HEK293 (cell line): ENCODE data around the gene MICU1.

Source experiments
- GLI2 ChIP-seq: fragments of 450-650 bp; formaldehyde crosslinking; IDR thresholded peaks from 2 replicates; pipeline ENCODE4; 2017; ENCODE audit warnings: missing biosample characterization, missing genetic modification characterization, low read depth, borderline replicate concordance
- HOXA7 ChIP-seq: sonication (generic); formaldehyde crosslinking; IDR thresholded peaks from 2 replicates; pipeline ENCODE4 v1.8.1; 2022; ENCODE audit warnings: missing genetic modification reagents, borderline replicate concordance
- INSM2 ChIP-seq: fragments of 450-650 bp; formaldehyde crosslinking; IDR thresholded peaks from 2 replicates; pipeline ENCODE4 v1.5.1; 2016; ENCODE audit warnings: missing biosample characterization, missing genetic modification characterization
- KLF10 ChIP-seq: fragments of 450-650 bp; IDR thresholded peaks from 2 replicates; pipeline ENCODE4 v1.5.1; 2018; ENCODE audit warnings: missing biosample characterization, mild to moderate bottlenecking, missing genetic modification characterization
- KLF7 ChIP-seq: fragments of 450-650 bp; formaldehyde crosslinking; IDR thresholded peaks from 2 replicates; pipeline ENCODE4 v1.5.1; 2016; ENCODE audit warnings: missing biosample characterization, missing genetic modification characterization, borderline replicate concordance
- KLF9 ChIP-seq: fragments of 450-650 bp; formaldehyde crosslinking; IDR thresholded peaks from 2 replicates; pipeline ENCODE4 v1.5.1; 2016; ENCODE audit warnings: missing biosample characterization, missing genetic modification characterization, low read depth
- SP3 ChIP-seq: fragments of 450-650 bp; formaldehyde crosslinking; IDR thresholded peaks from 2 replicates; pipeline ENCODE4 v1.5.1; 2016; ENCODE audit warnings: missing biosample characterization, missing genetic modification characterization
- TRIM28 ChIP-seq: IDR thresholded peaks from 2 replicates; pipeline ENCODE4 v1.6.1; 2011; ENCODE audit warnings: low read length, control low read depth, borderline replicate concordance
- WT1 ChIP-seq: fragments of 450-650 bp; formaldehyde crosslinking; IDR thresholded peaks from 2 replicates; pipeline ENCODE4 v1.5.1; 2016; ENCODE audit warnings: missing biosample characterization, missing genetic modification characterization
- YY2 ChIP-seq: fragments of 450-650 bp; formaldehyde crosslinking; IDR thresholded peaks from 2 replicates; pipeline ENCODE4 v1.5.1; 2016; ENCODE audit warnings: missing biosample characterization, missing genetic modification characterization
- ZBTB11 ChIP-seq: fragments of 450-650 bp; formaldehyde crosslinking; conservative IDR thresholded peaks from 2 replicates; pipeline ENCODE4 v1.5.1; 2016; ENCODE audit warnings: low read depth, missing biosample characterization, missing genetic modification characterization
- ZBTB26 ChIP-seq: fragments of 450-650 bp; formaldehyde crosslinking; optimal IDR thresholded peaks from 2 replicates; pipeline ENCODE3; 2016; ENCODE audit warnings: missing biosample characterization, mild to moderate bottlenecking, missing genetic modification characterization
- ZBTB49 ChIP-seq: fragments of 450-650 bp; formaldehyde crosslinking; IDR thresholded peaks from 2 replicates; pipeline ENCODE4 v1.5.1; 2016; ENCODE audit warnings: missing biosample characterization, missing genetic modification characterization, low read depth
- ZBTB7A ChIP-seq: fragments of 450-650 bp; formaldehyde crosslinking; IDR thresholded peaks from 2 replicates; pipeline ENCODE4 v1.5.1; 2016; ENCODE audit warnings: low read depth, missing biosample characterization, missing genetic modification characterization
- ZNF10 ChIP-seq: fragments of 450-650 bp; formaldehyde crosslinking; IDR thresholded peaks from 2 replicates; pipeline ENCODE4 v1.5.1; 2017; ENCODE audit warnings: missing biosample characterization, missing genetic modification characterization
- ZNF146 ChIP-seq: fragments of 450-650 bp; formaldehyde crosslinking; IDR thresholded peaks from 2 replicates; pipeline ENCODE4 v1.5.1; 2016; ENCODE audit warnings: missing biosample characterization, missing genetic modification characterization
- ZNF18 ChIP-seq: fragments of 450-650 bp; formaldehyde crosslinking; IDR thresholded peaks from 2 replicates; pipeline ENCODE4 v1.5.1; 2016; ENCODE audit warnings: missing biosample characterization, missing genetic modification characterization
- ZNF19 ChIP-seq: fragments of 450-650 bp; formaldehyde crosslinking; IDR thresholded peaks from 2 replicates; pipeline ENCODE4; 2016; ENCODE audit warnings: missing biosample characterization, missing genetic modification characterization, low read depth
- ZNF221 ChIP-seq: fragments of 450-650 bp; formaldehyde crosslinking; IDR thresholded peaks from 2 replicates; pipeline ENCODE4 v1.5.1; 2017; ENCODE audit warnings: missing biosample characterization, missing genetic modification characterization, borderline replicate concordance
- ZNF23 ChIP-seq: fragments of 450-650 bp; formaldehyde crosslinking; IDR thresholded peaks from 2 replicates; pipeline ENCODE4 v1.5.1; 2016; ENCODE audit warnings: missing biosample characterization, missing genetic modification characterization, borderline replicate concordance
- ZNF366 ChIP-seq: fragments of 450-650 bp; formaldehyde crosslinking; conservative IDR thresholded peaks from 2 replicates; pipeline ENCODE4 v1.5.1; 2016; ENCODE audit warnings: missing biosample characterization, missing genetic modification characterization
- ZNF514 ChIP-seq: fragments of 450-650 bp; formaldehyde crosslinking; IDR thresholded peaks from 2 replicates; pipeline ENCODE4 v1.5.1; 2016; ENCODE audit warnings: missing biosample characterization, missing genetic modification characterization
- ZNF544 ChIP-seq: fragments of 450-650 bp; formaldehyde crosslinking; IDR thresholded peaks from 2 replicates; pipeline ENCODE4 v1.5.0; 2017; ENCODE audit warnings: missing biosample characterization, missing genetic modification characterization
- ZNF558 ChIP-seq: fragments of 450-650 bp; formaldehyde crosslinking; IDR thresholded peaks from 2 replicates; pipeline ENCODE4 v1.5.1; 2016; ENCODE audit warnings: missing biosample characterization, missing genetic modification characterization
- ZNF629 ChIP-seq: fragments of 450-650 bp; formaldehyde crosslinking; IDR thresholded peaks from 2 replicates; pipeline ENCODE4 v1.5.1; 2017; ENCODE audit warnings: missing biosample characterization, missing genetic modification characterization
- ZNF664 ChIP-seq: fragments of 450-650 bp; formaldehyde crosslinking; IDR thresholded peaks from 2 replicates; pipeline ENCODE4 v1.5.1; 2016; ENCODE audit warnings: missing biosample characterization, missing genetic modification characterization
- ZNF701 ChIP-seq: fragments of 450-650 bp; formaldehyde crosslinking; IDR thresholded peaks from 2 replicates; pipeline ENCODE4 v1.5.1; 2016; ENCODE audit warnings: missing biosample characterization, missing genetic modification characterization
- ZNF707 ChIP-seq: fragments of 450-650 bp; formaldehyde crosslinking; IDR thresholded peaks from 2 replicates; pipeline ENCODE4 v1.5.1; 2016; ENCODE audit warnings: missing biosample characterization, missing genetic modification characterization
- ZNF830 ChIP-seq: fragments of 450-650 bp; IDR thresholded peaks from 2 replicates; pipeline ENCODE4 v1.5.0; 2018; ENCODE audit warnings: missing biosample characterization, missing genetic modification characterization, low read depth, mild to moderate bottlenecking, moderate library complexity
- ZNF837 ChIP-seq: fragments of 450-650 bp; formaldehyde crosslinking; IDR thresholded peaks from 2 replicates; pipeline ENCODE4 v1.5.1; 2016; ENCODE audit warnings: missing biosample characterization, missing genetic modification characterization

Gene MICU1

GRCh38 chr10:72612203-72612826 is 13.6 kb downstream of the MICU1 start (continued):
- peak; percentile 30; the same call in 1 of the 2 replicates for TF ChIP-seq ZNF18
- no peak for TF ChIP-seq ZBTB49 (tag by site-specific recombination)
- no peak for TF ChIP-seq YY2 (tag by site-specific recombination)
- no peak for TF ChIP-seq KLF7
- peak; percentile 64; the same call in 1 of the 2 replicates for TF ChIP-seq TRIM28
- no peak for TF ChIP-seq ZNF19 (tag by site-specific recombination)
- TF ChIP-seq ZNF221: no peak
- TF ChIP-seq ZNF707 (tag by site-specific recombination): no peak
- no peak for TF ChIP-seq ZNF10
- TF ChIP-seq ZNF366 (tag by site-specific recombination): peak; percentile 78
- TF ChIP-seq ZNF23 (tag by site-specific recombination): no peak
- no peak for TF ChIP-seq ZBTB26 (tag by site-specific recombination)
- TF ChIP-seq ZNF544 (tag by site-specific recombination): no peak
- TF ChIP-seq WT1: peak; percentile 79
- no peak for TF ChIP-seq KLF9
- TF ChIP-seq ZBTB11 (tag by site-specific recombination): no peak
- TF ChIP-seq ZBTB7A: no peak
- 0 out of 2 replicates have a peak, but pooled peaks have one; percentile 24 for TF ChIP-seq GLI2 (tag by site-specific recombination)
- TF ChIP-seq ZNF664 (tag by site-specific recombination): no peak
- TF ChIP-seq ZNF837 (tag by site-specific recombination): no peak
- no peak for TF ChIP-seq SP3 (tag by site-specific recombination)
- peak; percentile 68 for TF ChIP-seq ZNF629 (tag by site-specific recombination)
- TF ChIP-seq HOXA7 (CRISPR knock-in tag): no peak
- TF ChIP-seq ZNF830 (tag by site-specific recombination): no peak
- no peak for TF ChIP-seq ZNF146 (tag by site-specific recombination)
- peak; percentile 24; the same call in 1 of the 2 replicates for TF ChIP-seq INSM2 (tag by site-specific recombination)
- no peak for TF ChIP-seq ZNF514
- TF ChIP-seq KLF10 (tag by site-specific recombination): peak; percentile 31; the same call in 1 of the 2 replicates
- TF ChIP-seq ZNF701 (tag by site-specific recombination): no peak
- 0 out of 2 replicates have a peak, but pooled peaks have one; percentile 36 for TF ChIP-seq ZNF558 (tag by site-specific recombination)
